Measurements from ENCODE around the gene INMT.

INMT gene

DNA sequence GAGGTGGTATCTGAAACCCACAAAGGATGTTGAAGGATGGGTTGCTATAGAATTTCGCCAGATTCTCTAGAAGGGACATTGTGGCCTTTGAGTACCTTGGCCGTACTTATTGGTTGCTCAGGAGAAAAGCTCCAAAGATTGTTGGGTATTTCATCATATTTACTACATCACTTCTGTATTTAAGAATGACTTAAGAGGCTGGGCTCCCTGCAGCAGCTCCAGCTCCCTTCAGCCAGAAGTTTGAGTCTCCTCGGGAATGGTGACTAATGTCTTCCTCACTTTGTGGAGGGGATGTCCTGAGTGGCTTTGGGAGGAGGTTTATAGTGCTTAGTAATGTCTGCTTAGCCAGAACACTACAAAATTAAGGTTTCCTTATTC, 37.4 kb downstream of the INMT start:
- DNase-seq = peak; percentile 85

DNA sequence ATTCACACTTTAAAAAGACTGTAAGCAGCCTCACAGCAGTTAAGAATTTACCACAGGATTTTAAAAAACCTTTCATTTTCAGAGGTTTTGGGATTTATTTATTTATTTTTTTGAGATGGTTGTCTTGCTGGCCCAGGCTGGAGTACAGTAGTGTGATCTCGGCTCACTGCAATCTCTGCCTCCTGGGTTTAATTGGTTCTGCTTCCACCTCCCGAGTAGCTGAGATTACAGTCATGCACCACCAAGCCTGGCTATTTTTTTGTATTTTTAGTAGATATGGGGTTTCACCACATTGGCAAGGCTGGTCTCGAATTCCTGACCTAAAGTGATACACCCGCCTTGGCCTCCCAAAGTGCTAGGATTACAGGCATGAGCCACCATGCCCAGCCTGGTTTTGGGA, 38.4 kb downstream of the INMT start:
- DNase-seq = no peak

GRCh38 chr7:30791114-30791513, 39.2 kb downstream of the INMT start:
- no peak for DNase-seq

DNA sequence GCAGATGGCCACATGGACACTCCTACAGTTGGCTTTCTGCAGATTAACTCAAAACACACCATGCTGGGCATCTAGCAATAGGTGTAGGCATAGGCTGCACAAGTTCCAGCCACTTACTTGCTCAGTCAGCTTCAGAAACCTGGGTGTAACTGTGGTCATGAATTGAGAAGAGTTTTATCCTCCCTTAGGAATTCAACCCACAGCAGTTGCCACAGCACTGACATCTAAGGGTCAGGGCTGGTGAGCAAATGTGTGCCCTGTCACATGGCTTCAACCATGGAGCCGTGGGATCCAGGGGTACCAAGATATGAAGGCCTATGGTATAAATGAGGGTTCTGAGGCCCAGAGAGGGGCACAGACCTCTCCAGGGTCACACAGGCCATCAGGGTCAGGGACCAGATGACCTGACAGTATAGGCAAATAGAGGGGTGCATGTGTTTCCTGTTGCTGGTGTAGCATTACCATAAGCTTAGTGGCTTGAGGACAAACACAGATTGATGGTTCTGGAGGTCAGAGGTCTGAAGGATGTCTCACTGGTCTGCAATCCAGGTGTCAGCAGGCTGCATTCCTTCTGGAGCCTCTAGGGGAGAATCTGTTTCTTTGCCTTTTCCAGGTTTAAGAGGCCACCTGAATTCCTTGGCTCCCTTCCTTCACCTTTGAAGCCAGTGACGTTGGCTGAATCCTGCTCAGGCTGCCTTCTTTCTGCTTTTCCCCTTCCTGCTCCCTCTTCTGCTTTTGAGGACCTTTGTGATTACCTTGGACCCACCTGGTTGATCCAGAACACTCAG, 43.4 kb downstream of the INMT start:
- DNase-seq = peak; percentile 16

DNA sequence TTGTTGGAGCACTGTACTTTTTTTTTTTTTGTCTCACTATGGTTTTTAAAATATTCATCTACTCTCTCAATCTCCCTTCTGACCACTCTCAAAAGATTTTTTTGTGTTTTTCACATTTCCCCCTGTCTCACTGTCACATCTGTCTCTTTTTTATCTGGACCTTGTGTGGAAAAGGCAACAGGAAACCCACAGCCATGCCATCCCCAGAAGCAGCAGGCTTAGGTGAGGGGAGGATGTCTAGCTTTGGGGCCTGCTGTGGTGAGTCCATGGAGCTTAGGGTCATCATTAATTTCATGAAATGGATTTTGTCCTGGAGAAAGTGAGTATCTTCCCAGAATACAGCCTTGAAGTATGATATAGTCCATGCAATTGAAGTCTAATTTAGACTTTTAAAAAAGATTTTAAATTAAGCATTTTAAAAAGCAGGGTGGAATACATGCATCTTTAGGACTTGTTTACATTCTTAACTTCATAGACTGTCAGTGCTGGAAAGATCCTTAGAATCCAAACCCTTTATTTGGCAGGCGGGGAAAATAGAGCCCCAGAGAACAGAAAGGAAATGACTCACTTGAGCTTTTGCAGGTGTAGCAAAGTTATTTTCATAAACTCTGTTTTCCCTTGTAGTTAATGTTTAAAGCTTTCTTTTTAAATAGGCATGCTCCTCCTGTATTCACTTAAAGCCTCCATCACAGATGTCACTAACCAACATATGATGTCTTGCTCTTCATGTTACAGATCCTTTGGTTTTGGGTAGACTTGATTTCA, 44.4 kb downstream of the INMT start:
- peak; percentile 77 for DNase-seq

GRCh38 chr7:30797176-30798040, 45.5 kb downstream of the INMT start:
- no peak for DNase-seq

GRCh38 chr7:30799206-30799975, 47.5 kb downstream of the INMT start:
- peak; percentile 96 for DNase-seq

GRCh38 chr7:30799976-30800661, 48.2 kb downstream of the INMT start:
- DNase-seq = no peak

- peak; percentile 65 for DNase-seq
Measured at GRCh38 chr7:30800785-30801252, 48.9 kb downstream of the INMT start.

DNA sequence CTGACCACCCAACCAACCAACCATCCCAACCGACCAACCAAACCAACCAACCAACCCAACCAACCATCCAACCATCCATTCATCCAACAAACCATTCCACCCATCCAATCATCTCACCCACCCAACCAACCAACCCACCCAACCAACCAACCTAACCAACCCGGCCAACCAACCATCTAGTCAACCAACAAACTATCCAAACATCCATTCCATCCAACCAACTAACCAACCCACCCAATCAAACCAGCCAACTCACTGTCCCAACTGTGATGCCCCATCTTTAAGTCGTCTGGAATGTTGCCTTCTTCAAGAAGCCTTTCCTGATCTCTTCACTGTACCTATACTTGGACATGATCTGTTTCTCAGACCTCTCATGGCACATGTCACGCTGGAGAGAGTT, 50.9 kb downstream of the INMT start:
- DNase-seq = no peak

GRCh38 chr7:30804078-30804661, 52.2 kb downstream of the INMT start:
- DNase-seq = peak; percentile 94

GRCh38 chr7:30805081-30805691, 53.3 kb downstream of the INMT start:
- DNase-seq = no peak

DNA sequence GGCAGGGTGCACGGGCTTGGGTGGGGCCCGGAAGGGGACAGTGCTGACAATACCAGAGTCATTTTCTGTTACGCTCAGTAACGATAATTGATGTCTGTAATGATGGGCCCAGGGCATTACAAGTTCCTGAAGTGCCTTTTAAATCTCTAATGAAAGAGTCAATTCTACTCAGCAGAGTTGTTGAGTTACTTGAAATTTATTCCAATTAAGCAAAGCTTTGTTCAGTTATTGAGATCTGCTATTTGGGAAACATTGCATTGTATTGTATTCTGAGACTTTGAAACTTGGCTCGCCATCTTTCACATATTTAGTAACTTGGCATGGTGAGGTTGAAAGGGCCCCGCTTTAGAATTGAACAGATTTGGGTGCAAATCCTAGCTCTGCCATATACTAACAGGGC, 54.0 kb downstream of the INMT start:
- no peak for DNase-seq

Measured in HCEC 1CT (cell line).